H1 (cell line): ENCODE results near the gene LRRC32. TPM values are rescaled to one million over a fixed set of nuclear protein-coding genes. Genes with fewer than 3 reads are reported as not detected.

Source experiments
- CTCF ChIA-PET: fragments of 300-600 bp; sonication (Branson Sonifier 250); formaldehyde crosslinking; loops from one replicate; lab custom pipeline; 2021; ENCODE audit not compliant: partially characterized antibody; lab: Charles Lee
- POLR2A ChIA-PET: fragments of 300-600 bp; sonication (Branson Sonifier 250); formaldehyde crosslinking; loops from one replicate; lab custom pipeline; 2021; ENCODE audit warnings: inconsistent platforms; ENCODE audit not compliant: partially characterized antibody; lab: Charles Lee
- DNase-seq, 2 experiments: peaks; one replicate each; pipeline versions ENCODE4 v3.0.0 to v3.0.0-alpha.2; 2010 to 2022; ENCODE audit warnings: low spot score in 2 of 2, low read depth in 1 of 2, mixed read lengths in 1 of 2
- FAIRE-seq: peaks from 2 replicates; lab custom pipeline; 2011; peaks lifted over from hg19 to GRCh38; lab: Jason Lieb, UNC
- H2AFZ ChIP-seq: 2 replicates; pipeline ENCODE4 v1.8.1; 2012; ENCODE audit warnings: low read length, inconsistent platforms
- H2AK5ac ChIP-seq: 2 replicates; pipeline ENCODE4 v1.6.1; 2013; ENCODE audit warnings: low read depth, low read length
- H2BK120ac ChIP-seq: replicated peaks from 2 replicates; pipeline ENCODE3; 2013; ENCODE audit warnings: low read depth, low read length, inconsistent platforms
- H2BK12ac ChIP-seq: 2 replicates; pipeline ENCODE4 v1.6.1; 2013; ENCODE audit warnings: low read depth, low read length
- H2BK15ac ChIP-seq: 2 replicates; pipeline ENCODE4 v1.6.1; 2013; ENCODE audit warnings: low read length
- H2BK20ac ChIP-seq: 2 replicates; pipeline ENCODE4 v1.6.1; 2013; ENCODE audit warnings: low read length
- H2BK5ac ChIP-seq: 2 replicates; pipeline ENCODE4 v1.6.1; 2013; ENCODE audit warnings: low read depth, low read length
- H3K14ac ChIP-seq: 2 replicates; pipeline ENCODE4 v1.6.1; 2013; ENCODE audit warnings: inconsistent platforms; ENCODE audit not compliant: insufficient read length
- H3K18ac ChIP-seq: 2 replicates; pipeline ENCODE4 v1.6.1; 2013; ENCODE audit warnings: low read length; ENCODE audit errors: extremely low read depth
- H3K23ac ChIP-seq: 2 replicates; pipeline ENCODE4 v1.6.1; 2013; ENCODE audit warnings: inconsistent platforms; ENCODE audit not compliant: insufficient read length
- H3K23me2 ChIP-seq: 2 replicates; pipeline ENCODE4 v1.6.1; 2013; ENCODE audit warnings: low read depth, low read length
- H3K27ac ChIP-seq: 2 replicates; pipeline ENCODE4 v1.6.1; 2011; ENCODE audit warnings: low read depth, low read length, inconsistent platforms
- H3K27me3 ChIP-seq, 4 experiments: replicated peaks in 1 of 4; 1 replicate in 1 of 4; 2 replicates in 3 of 4; pipeline versions ENCODE4 v1.6.1 to v1.8.1; 2011 to 2013; ENCODE audit warnings: low read length in 3 of 4, mild to moderate bottlenecking in 3 of 4, inconsistent platforms in 2 of 4, mixed read lengths in 2 of 4, moderate library complexity in 1 of 4; ENCODE audit not compliant: control insufficient read depth in 3 of 4, insufficient read depth in 3 of 4; ENCODE audit errors: extremely low read depth in 1 of 4
- H3K36me3 ChIP-seq, 4 experiments: 2 replicates each; pipeline versions ENCODE4 v1.6.1 to v1.8.1; 2011 to 2013; ENCODE audit warnings: mild to moderate bottlenecking in 4 of 4, low read length in 3 of 4, moderate library complexity in 2 of 4, control low read depth in 1 of 4, inconsistent platforms in 1 of 4; ENCODE audit not compliant: insufficient read depth in 4 of 4, control insufficient read depth in 2 of 4
- H3K4ac ChIP-seq: replicated peaks from 2 replicates; pipeline ENCODE3; 2013; ENCODE audit warnings: low read length, low read depth, mixed read lengths, inconsistent platforms; ENCODE audit not compliant: insufficient read length
- H3K4me1 ChIP-seq, 4 experiments: replicated peaks in 1 of 4; 1 replicate in 1 of 4; 2 replicates in 3 of 4; pipeline versions ENCODE4 v1.6.1 to v1.8.1; 2011 to 2013; ENCODE audit warnings: low read length in 3 of 4, inconsistent platforms in 2 of 4, mixed read lengths in 1 of 4; ENCODE audit not compliant: insufficient read depth in 4 of 4, control insufficient read depth in 3 of 4
- H3K4me2 ChIP-seq, 2 experiments: 2 replicates each; pipeline versions ENCODE4 v1.6.1 to v1.8.1; 2011 to 2013; ENCODE audit warnings: low read depth in 2 of 2, low read length in 2 of 2, control low read depth in 1 of 2, inconsistent platforms in 1 of 2, mild to moderate bottlenecking in 1 of 2; ENCODE audit not compliant: insufficient read depth in 1 of 2
- H3K4me3 ChIP-seq, 4 experiments: fragments of 200-600, 300-600 bp in 1 of 4; sonication (generic), shearing (Covaris generic), sonication (Bioruptor Twin) in 1 of 4; 2 replicates each; pipeline versions ENCODE4 v1.5.1 to v1.8.1; 2011 to 2016; ENCODE audit warnings: low read length in 4 of 4, low read depth in 3 of 4, control low read depth in 2 of 4, inconsistent platforms in 2 of 4, mild to moderate bottlenecking in 2 of 4, mixed read lengths in 1 of 4, moderate library complexity in 1 of 4; ENCODE audit not compliant: insufficient read depth in 2 of 4; ENCODE audit errors: extremely low read depth in 1 of 4
- H3K56ac ChIP-seq: replicated peaks from 2 replicates; pipeline ENCODE3; 2013; ENCODE audit warnings: low read depth, mild to moderate bottlenecking, mixed read lengths, low read length, inconsistent platforms; ENCODE audit not compliant: insufficient read length
- H3K79me1 ChIP-seq: 2 replicates; pipeline ENCODE4 v1.6.1; 2013; ENCODE audit warnings: low read depth, low read length, control low read depth
- H3K79me2 ChIP-seq, 2 experiments: 2 replicates each; pipeline versions ENCODE4 v1.6.1 to v1.8.1; 2012 to 2013; ENCODE audit warnings: low read length in 2 of 2, mild to moderate bottlenecking in 2 of 2, inconsistent platforms in 1 of 2; ENCODE audit not compliant: insufficient read depth in 2 of 2, control insufficient read depth in 1 of 2
- H3K9ac ChIP-seq, 4 experiments: replicated peaks in 1 of 4; 1 replicate in 1 of 4; 2 replicates in 3 of 4; pipeline versions ENCODE4 v1.6.1 to v1.8.1; 2011 to 2013; ENCODE audit warnings: low read depth in 3 of 4, low read length in 3 of 4, control low read depth in 2 of 4, mild to moderate bottlenecking in 2 of 4, moderate library complexity in 2 of 4, inconsistent platforms in 1 of 4; ENCODE audit errors: extremely low read depth in 1 of 4
- H3K9me3 ChIP-seq, 2 experiments: 2 replicates each; pipeline versions ENCODE4 v1.6.1 to v1.8.1; 2012 to 2013; ENCODE audit warnings: mild to moderate bottlenecking in 2 of 2, moderate library complexity in 2 of 2, control low read depth in 1 of 2, inconsistent platforms in 1 of 2, low read depth in 1 of 2, low read length in 1 of 2, mixed read lengths in 1 of 2; ENCODE audit not compliant: insufficient read depth in 2 of 2
- H4K20me1 ChIP-seq, 2 experiments: replicated peaks in 1 of 2; 2 replicates each; pipeline versions ENCODE3 to v1.8.1; 2011 to 2013; ENCODE audit warnings: inconsistent platforms in 2 of 2, low read length in 2 of 2, mild to moderate bottlenecking in 1 of 2; ENCODE audit not compliant: insufficient read depth in 2 of 2, control insufficient read depth in 1 of 2
- H4K5ac ChIP-seq: 2 replicates; pipeline ENCODE4 v1.6.1; 2013; ENCODE audit warnings: low read length, low read depth, mixed read lengths, inconsistent platforms; ENCODE audit not compliant: insufficient read length
- H4K8ac ChIP-seq: 2 replicates; pipeline ENCODE4 v1.8.0; 2013; ENCODE audit warnings: mild to moderate bottlenecking, moderate library complexity, low read length, inconsistent platforms; ENCODE audit not compliant: insufficient read depth; ENCODE audit errors: extremely low read depth
- H4K91ac ChIP-seq: replicated peaks from 2 replicates; pipeline ENCODE3; 2013; ENCODE audit warnings: low read length, mixed read lengths, inconsistent platforms; ENCODE audit not compliant: insufficient read length
- CREB1 ChIP-seq: IDR thresholded peaks from 2 replicates; pipeline ENCODE4 v1.6.1; 2012; ENCODE audit warnings: inconsistent platforms
- WGBS, 2 experiments: shearing (Covaris generic) in 1 of 2; methylation state at CpG; one replicate each; pipeline versions ENCODE4 v1.1.6 to v1.1.7; 2013 to 2015; ENCODE audit warnings: low lambda C conversion rate in 2 of 2, mixed read lengths in 2 of 2, inconsistent platforms in 1 of 2, low coverage in 1 of 2, missing lambda C conversion rate in 1 of 2; ENCODE audit not compliant: insufficient replicate concordance in 2 of 2, insufficient coverage in 1 of 2, insufficient read length in 1 of 2; ENCODE audit errors: extremely low coverage in 1 of 2, missing lambda C conversion rate in 1 of 2; 5-methylcytosine and 5-hydroxymethylcytosine counted together
- polyA plus RNA-seq, 7 experiments: library from polyadenylated mRNA; depleted of rRNA in 3 of 7; stranded (reverse) in 5 of 7; unstranded in 2 of 7; fragments of >200 nt in 5 of 7; fragments of 200-250 nt in 2 of 7; gene quantifications; 1 replicate in 5 of 7; 2 replicates in 1 of 7; 4 replicates in 1 of 7; pipeline versions ENCODE4 v1.2.1 to v1.2.3, GENCODE V29; 2011 to 2013; ENCODE audit warnings: missing spikeins in 2 of 7, mixed read lengths in 2 of 7
- total RNA-seq: library from RNA; stranded (reverse); fragmentation: NEBNext Ultra II Directional; extraction: Animal tissue kit (Norgen Biotek cat#: 25700); gene quantifications from 2 replicates; pipeline ENCODE4 v1.2.1, GENCODE V29; 2021

LRRC32 gene
- total and polyA plus RNA-seq, 2 of the 8 experiments (the other 6 are each of a cell fraction or from before 2014, with no cell fraction given) = 0.99 to 1.9 TPM

DNA sequence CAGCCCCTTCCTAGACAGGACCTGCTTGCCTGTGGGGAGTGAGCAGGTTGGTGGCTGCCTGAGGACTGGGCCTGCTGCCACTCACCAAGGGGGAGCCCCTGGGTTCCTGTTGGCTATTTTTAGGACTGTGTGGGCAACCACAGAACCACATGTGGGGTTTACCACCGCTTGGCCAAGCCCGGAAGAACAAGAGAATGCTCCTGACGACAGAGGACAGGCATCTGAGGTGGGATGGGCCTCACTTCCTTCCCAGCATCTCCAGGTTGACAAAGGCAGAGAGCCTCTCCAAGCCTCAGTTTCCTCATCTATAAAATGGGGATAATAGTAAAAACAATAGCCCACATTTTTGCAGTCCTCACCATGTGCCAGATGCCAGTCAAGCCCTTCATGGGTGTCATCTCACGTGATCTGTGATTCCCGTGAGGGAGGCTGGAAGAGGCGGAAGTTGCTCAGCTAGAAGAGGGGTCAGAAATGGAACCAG, 43.6 kb downstream of the LRRC32 start:
- FAIRE-seq (no peak), DNase-seq (no peak)
- no peak overlapping the region for H4K5ac ChIP-seq
- H2AFZ ChIP-seq = no peak overlapping the region
- no peak overlapping the region for H4K91ac ChIP-seq
- H3K4ac ChIP-seq = no peak overlapping the region
- H2AK5ac ChIP-seq = no peak overlapping the region
- H3K9me3 ChIP-seq = 0 out of 4 replicates have a peak, but pooled peaks cover 0 to 4% of the 10 kb centered on the region in 2 experiments
- H2BK15ac ChIP-seq = no peak overlapping the region
- H3K14ac ChIP-seq = no peak overlapping the region
- H4K20me1 ChIP-seq = no peaks in the 10 kb centered on the region
- H2BK20ac ChIP-seq = no peak overlapping the region
- WGBS, 2 experiments = 89% methylated on average over 6 of the region's 6 CpGs; no CpG with 5 or more reads in 1 of the 2 experiments
- H3K36me3 ChIP-seq = no peaks in the 10 kb centered on the region
- no peak overlapping the region for H3K23ac ChIP-seq
- H3K18ac ChIP-seq = no peak overlapping the region
- no peak overlapping the region for H4K8ac ChIP-seq
- H3K79me1 ChIP-seq = no peaks in the 10 kb centered on the region
- H3K23me2 ChIP-seq = no peaks in the 10 kb centered on the region
- CTCF ChIA-PET = interaction anchor here (0.7 to 1.2 kb wide), 2 partner anchors 10 to 29 kb away, joined by 3 read pairs; no protein-coding TSS in a partner anchor
- no peak overlapping the region for H2BK12ac ChIP-seq
- H3K4me1 ChIP-seq = no peaks in the 10 kb centered on the region
- H3K9ac ChIP-seq = no peak overlapping the region
- POLR2A ChIA-PET = interaction anchor here (1.2 kb wide), 1 partner anchor 10 kb away, joined by 4 read pairs; no protein-coding TSS in a partner anchor
- H2BK120ac ChIP-seq = no peak overlapping the region
- H3K79me2 ChIP-seq = no peaks in the 10 kb centered on the region
- no peak overlapping the region for H3K27ac ChIP-seq
- no peak overlapping the region for H2BK5ac ChIP-seq
- H3K4me3 ChIP-seq = no peak overlapping the region
- H3K56ac ChIP-seq = no peak overlapping the region
- no peaks in the 10 kb centered on the region for H3K27me3 ChIP-seq
- no peak overlapping the region for H3K4me2 ChIP-seq
- no peak for TF ChIP-seq CREB1
